ENCODE measurements around the gene CHRM5.
A peak's percentile ranks its signal among the peaks of the same experiment; 100 is the strongest.

The CHRM5 gene

DNA sequence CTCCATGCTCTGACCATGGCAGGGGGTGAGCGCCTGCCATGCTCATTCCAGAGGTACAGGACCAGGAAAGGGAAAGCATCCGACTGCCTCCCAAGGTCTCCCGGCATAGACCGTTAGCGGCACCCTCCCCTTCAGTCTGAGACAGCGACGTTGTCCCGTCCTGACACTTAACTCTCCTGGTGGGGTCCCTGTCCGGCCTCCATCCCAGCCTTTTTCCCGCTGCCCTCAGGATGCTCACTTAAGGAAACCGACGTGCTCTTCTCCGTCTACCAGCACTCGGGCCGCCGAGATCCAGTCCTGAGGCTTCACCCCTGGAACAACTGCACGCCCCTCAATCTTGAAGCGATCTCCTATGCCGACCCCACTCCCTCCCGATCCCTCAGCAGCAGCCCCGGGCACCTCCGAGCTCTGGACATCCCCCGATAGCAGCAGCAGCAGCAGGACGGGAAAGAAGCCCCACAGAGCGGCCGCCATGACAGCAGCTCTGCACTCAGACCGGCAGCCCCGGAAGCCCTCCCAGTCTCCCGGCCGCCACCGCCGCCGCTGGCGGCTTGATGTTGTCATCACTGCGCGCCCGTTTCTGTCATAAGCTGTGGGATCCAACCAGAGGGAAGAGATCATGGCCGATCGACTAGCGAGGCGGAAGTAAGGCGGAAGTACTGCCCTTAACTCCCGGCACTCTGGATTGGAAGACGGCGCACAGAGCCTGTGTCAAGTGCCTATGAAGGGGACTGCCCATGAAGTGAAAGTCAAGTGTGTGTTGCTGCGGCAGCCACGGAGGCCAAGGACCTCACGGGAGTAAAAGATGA is 133.3 kb downstream of the CHRM5 start, which contains the start of the genes EMC7 and PGBD4:
Gene EMC7, minus strand, starts transcription at position 497 of the 809 bp plus-strand sequence. Its CDS starts 23 bp downstream, at position 474.
Gene PGBD4, plus strand, starts transcription at position 718 of the 809 bp plus-strand sequence. CDS start 449 bp downstream, outside the sequence.
- peak; percentile 97 for DNase-seq (ENCODE audit: low spot score)

DNA sequence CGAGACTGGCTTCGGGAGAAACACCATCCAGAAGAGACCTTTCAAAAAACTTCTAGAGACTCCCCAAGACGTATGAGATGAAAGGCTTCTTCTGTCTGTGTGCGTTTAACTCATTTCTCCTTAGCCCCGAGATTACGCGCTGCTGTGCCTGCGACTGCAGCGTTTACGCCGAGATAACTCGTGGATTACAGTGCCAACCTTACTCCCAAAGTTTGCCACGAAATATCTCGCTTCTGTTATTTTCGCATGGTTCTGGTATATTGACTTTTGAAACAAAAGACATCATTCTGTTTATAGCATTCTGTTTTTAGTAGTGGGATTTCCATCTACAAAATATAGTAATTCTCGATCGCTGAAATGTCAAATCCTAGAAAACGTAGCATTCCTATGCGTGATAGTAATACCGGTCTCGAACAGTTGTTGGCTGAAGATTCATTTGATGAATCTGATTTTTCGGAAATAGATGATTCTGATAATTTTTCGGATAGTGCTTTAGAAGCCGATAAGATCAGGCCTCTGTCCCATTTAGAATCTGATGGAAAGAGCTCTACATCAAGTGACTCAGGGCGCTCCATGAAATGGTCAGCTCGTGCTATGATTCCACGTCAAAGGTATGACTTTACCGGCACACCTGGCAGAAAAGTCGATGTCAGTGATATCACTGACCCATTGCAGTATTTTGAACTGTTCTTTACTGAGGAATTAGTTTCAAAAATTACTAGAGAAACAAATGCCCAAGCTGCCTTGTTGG is 134.1 kb downstream of the CHRM5 start:
- no peak for DNase-seq (ENCODE audit: low spot score)

DNA sequence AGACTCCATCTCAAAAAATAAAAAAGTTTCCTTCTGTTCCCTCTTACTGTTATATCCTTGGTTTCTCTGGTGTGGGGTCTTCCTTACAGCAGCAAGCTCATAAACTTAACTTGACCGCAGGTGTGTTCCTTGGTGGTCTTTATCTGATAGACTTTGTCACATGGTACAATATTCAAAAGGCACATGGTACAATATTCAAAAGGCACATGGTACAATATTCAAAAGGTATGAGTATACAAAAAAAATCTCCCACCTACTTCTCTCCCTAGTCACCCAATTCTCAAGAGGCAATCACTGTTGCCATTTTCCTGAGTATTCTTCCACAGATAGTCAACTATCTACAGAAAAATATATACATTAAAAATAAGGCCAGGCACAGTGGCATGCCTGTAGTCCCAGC is 138.1 kb downstream of the CHRM5 start:
- no peak for DNase-seq (ENCODE audit: low spot score)

DNA sequence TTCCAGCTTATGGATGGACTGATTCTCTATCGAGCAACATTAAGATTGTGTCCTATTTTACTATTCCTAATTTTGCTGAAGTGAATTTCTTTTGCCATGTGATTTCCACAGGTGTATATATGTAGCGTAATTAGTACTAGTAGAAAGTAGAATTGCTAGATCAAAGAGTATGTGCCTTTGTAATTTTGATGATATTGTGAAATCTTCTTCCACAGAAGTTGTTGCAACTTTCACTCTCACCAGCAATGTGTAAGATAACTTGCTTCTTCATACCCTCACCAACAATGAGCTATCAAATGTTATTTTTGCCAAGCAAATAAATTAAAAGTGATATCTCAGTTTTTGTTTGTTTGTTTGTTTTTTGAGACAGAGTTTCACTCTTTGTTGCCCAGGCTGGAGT is 139.0 kb downstream of the CHRM5 start:
- no peak for DNase-seq (ENCODE audit: low spot score)

DNA sequence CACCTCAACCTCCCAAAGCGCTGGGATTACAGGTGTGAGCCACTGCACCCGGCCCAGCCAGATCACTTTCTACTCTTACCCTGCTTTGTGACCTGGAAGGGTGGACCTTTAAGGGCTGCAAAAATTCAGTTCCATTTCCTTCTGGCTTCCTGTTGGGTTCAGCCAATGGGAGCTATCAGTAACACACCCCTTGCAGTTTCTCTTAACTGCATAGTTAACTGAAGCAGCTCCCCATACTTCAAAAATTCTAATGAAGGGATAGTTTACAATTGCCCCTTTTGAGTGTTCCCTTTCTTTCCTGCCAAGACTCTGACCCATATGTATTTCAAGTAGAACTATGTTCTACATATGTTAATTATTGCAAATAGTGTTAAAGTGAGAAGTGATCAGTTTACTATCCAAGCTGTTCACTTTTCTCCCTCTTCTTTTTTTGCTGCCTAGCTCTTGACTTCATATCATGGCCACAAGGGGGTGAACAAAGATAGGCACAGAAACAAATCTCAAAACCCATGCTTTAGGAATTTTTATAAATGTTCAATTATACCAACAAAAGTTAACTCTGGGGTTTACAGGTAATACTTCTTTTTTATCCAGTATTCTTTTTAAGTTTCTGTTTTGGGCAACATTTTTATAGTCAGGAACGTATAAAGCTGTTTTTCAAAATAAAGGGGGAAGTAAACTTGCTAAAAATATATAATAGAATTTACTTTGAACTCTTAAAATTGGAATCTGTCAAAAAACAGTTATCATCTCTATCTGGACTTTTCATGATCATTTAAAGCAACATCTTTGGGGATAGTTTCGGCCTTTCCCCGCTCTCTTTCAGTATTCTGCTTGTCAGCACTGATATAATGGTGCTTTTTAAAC is 141.7 kb downstream of the CHRM5 start:
- no peak for DNase-seq (ENCODE audit: low spot score)

DNA sequence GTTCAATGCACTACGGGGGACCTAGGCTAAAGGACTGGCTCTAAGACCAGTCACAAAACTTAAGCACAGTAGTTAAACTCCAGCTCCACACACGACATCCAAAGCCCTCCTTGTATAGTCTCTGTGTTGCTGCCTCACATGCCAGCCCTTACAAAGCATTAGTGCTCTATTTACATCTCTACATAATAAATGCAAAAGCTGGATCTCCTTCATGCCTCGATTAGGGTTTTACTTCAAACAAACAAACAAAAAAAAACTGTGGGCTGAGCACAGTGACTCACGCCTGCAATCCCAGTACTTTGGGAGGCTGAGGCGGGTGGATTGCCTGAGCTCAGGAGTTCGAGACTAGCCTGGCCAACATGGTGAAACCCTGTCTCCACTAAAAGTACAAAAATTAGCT is 143.2 kb downstream of the CHRM5 start:
- DNase-seq (ENCODE audit: low spot score): no peak

DNA sequence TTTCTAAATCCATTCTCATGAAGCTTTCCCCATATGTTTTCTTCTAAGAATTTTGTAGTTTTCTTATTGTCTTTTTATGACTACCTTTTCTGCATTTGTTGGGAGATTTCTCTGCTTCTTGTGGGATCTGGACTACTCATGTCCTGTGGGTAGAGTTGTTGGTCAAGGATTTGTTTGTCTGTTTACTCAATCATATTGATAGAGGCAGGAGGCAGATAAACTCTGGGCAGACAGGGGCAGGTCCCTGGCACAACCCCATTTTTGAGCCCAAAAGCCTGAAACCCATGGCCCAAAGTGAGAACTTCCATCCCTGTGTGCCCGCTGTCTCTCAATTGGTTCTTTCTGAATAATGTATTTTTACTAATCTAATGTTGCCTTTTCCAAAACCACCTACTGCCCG is 145.9 kb downstream of the CHRM5 start:
- no peak for DNase-seq (ENCODE audit: low spot score)

DNA sequence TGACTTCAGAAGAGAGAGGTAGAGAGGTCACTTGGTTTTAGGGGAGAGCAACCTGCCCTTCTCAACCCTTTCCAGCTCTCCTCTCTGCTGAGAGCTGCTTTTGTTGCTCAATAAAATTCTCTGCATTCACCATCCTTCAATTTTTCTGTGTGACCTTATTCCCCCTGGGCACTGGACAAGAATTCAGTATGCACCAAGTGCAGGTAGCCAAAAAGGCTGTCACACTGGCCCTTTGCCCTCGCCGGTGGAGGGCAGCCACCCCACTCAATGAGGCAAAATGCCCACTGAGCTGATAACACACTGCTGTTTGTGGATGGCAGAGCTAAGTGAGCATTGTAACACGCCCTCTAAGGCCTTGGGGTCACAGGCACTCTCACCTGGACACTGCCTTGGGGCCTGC is 146.4 kb downstream of the CHRM5 start:
- no peak for DNase-seq (ENCODE audit: low spot score)

DNA sequence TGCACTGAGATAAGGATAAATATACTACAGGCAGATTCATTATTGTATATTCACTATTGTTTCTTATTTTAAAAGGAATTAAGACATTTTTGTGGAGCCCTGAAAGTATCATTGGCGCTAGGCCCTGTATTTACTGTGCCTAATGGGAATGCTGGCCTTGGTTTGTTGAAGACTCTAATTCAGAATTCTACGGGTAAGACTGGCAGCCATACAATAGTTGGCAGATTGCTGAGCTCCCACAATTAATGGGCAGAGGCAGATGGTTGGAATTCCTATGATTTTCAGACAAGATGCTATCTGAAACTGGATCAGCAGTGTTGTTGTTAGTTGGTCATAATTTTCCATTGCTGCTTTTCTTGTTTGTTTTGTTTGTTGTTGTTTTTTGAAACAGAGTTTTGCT is 148.3 kb downstream of the CHRM5 start:
- DNase-seq (ENCODE audit: low spot score): no peak

Measured in SW480 (cell line).